Spleen (tissue), 11 donors: ENCODE measurements around the gene ADORA1. TPM values are rescaled to one million over a fixed set of nuclear protein-coding genes. Genes with fewer than 3 reads are reported as not detected.
A peak's percentile ranks its signal among the peaks of the same experiment; 100 is the strongest.

Source experiments
- DNase-seq: peaks from one replicate; pipeline ENCODE4 v3.0.0-alpha.2; 2020
- H3K27ac ChIP-seq, 8 donors: fragments of 200-600 bp; sonication (generic) in 7 of 8; 1 replicate in 4 of 8; 2 replicates in 4 of 8; pipeline versions ENCODE4 v1.5.0 to v1.8.0; 2016 to 2021; ENCODE audit warnings: inconsistent platforms in 4 of 8, mild to moderate bottlenecking in 4 of 8, moderate library complexity in 1 of 8
- H3K27me3 ChIP-seq, 7 donors: fragments of 200-600 bp; sonication (generic) in 6 of 7; replicated peaks in 1 of 7; 1 replicate in 4 of 7; 2 replicates in 3 of 7; pipeline versions ENCODE4 v1.5.0 to v1.8.0; 2016 to 2021; ENCODE audit warnings: inconsistent platforms in 3 of 7, mild to moderate bottlenecking in 1 of 7
- H3K36me3 ChIP-seq, 6 donors: fragments of 200-600 bp; sonication (generic) in 5 of 6; 1 replicate in 4 of 6; 2 replicates in 2 of 6; pipeline versions ENCODE4 v1.5.0 to v1.8.0; 2016 to 2021; ENCODE audit warnings: inconsistent platforms in 2 of 6
- H3K4me1 ChIP-seq, 6 donors: fragments of 200-600 bp; sonication (generic) in 5 of 6; 1 replicate in 3 of 6; 2 replicates in 3 of 6; pipeline versions ENCODE4 v1.5.0 to v1.8.0; 2016 to 2021; ENCODE audit warnings: inconsistent platforms in 3 of 6
- H3K4me3 ChIP-seq, 8 donors: fragments of 200-600 bp; sonication (generic) in 7 of 8; 1 replicate in 4 of 8; 2 replicates in 4 of 8; pipeline versions ENCODE4 v1.5.0 to v1.8.0; 2016 to 2021; ENCODE audit warnings: inconsistent platforms in 4 of 8, mild to moderate bottlenecking in 4 of 8, moderate library complexity in 2 of 8
- H3K9me3 ChIP-seq, 8 donors: fragments of 200-600 bp; sonication (generic) in 7 of 8; 1 replicate in 4 of 8; 2 replicates in 4 of 8; pipeline versions ENCODE4 v1.5.0 to v1.8.0; 2016 to 2021; ENCODE audit warnings: inconsistent platforms in 4 of 8
- POLR2A ChIP-seq, 3 donors: fragments of 450-650 bp; IDR thresholded peaks; one replicate each; pipeline ENCODE4 v1.5.1; 2017; ENCODE audit warnings: antibody characterized with exemption in 3 of 3, mild to moderate bottlenecking in 1 of 3
- POLR2AphosphoS5 ChIP-seq, 3 donors: sonication (generic); formaldehyde crosslinking; IDR thresholded peaks; one replicate each; pipeline ENCODE4 v1.5.1; 2017; ENCODE audit warnings: antibody characterized with exemption in 3 of 3
- WGBS, 5 donors: extraction: QIAGEN DNeasy Blood & Tissue Kit in 3 of 5; methylation state at CpG; one replicate each; pipeline versions ENCODE4 v1.1.5 to v1.1.7; 2013 to 2018; 5-methylcytosine and 5-hydroxymethylcytosine counted together
- intact Hi-C: fragments of 100-400 bp; cut with DNase I; formaldehyde crosslinking; loops from one replicate; pipeline ENCODE4 v1.15.0; 2023; ENCODE audit warnings: low total_unique reads
- polyA plus RNA-seq, 3 donors: library from polyadenylated mRNA; stranded (reverse); fragments of 200-250 nt; gene quantifications; one replicate each; pipeline ENCODE4 v1.2.1, GENCODE V29; 2013
- total RNA-seq, 7 donors: library from RNA; depleted of rRNA in 3 of 7; stranded (reverse); fragments of >200 nt in 3 of 7; fragmentation: NEBNext Ultra II Directional in 4 of 7; extraction: Animal tissue kit (Norgen Biotek cat#: 25700) in 4 of 7; gene quantifications; one replicate each; pipeline versions ENCODE4 v1.1.0 to v1.2.1, GENCODE V29; 2016 to 2021
- TF ChIP-seq, protein P1 (sequence below), 11 experiments: fragments of 200-600 bp in 7 of 11; fragments of 450-650 bp in 4 of 11; sonication (generic) in 4 of 11; IDR thresholded peaks in 8 of 11; conservative IDR thresholded peaks in 3 of 11; 1 replicate in 7 of 11; 2 replicates in 4 of 11; pipeline versions ENCODE4 v1.4.0 to v1.8.0; 2016 to 2021; ENCODE audit warnings: antibody characterized with exemption in 11 of 11, inconsistent platforms in 4 of 11, mild to moderate bottlenecking in 1 of 11
- donor health status: healthy with polysubstance abuse.
- donor health status: DM: no; HTN: no; CAD: no; lungs with moderate emphysema.
- donor health status: DM: no; HTN: no; CAD: no.
- donor health status: Bipolar disorder and iron deficiency.
- donor health status: healthy.
- donor health status: DM: no; HTN: no; CAD: no.
- donor health status: DM: yes; HTN: yes; CAD: no.

Gene ADORA1
- total and polyA plus RNA-seq, 10 donors: 0.37 to 13.5 (median 5.3) TPM

DNA sequence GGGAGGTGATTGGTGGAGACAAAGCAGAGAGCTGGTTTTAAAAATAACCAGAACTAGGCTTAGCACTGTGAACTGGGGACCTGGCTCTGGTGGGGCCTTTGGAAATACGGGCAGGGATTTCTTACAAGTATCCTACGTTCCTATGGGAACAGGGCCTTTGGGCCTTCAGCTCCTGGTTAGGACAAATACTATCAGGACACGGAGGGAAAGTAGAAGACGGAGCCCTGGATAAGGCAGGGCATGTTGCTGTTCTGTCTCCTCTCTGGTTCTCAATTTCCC lies 36.4 kb upstream of the ADORA1 start:
- Histone ChIP-seq H3K27ac (no peak overlapping the region), H3K4me3 (no peak overlapping the region), H3K36me3 (no peaks in the 10 kb centered on the region), H3K27me3 (peaks cover 0 to 26% (median 0%) of the 10 kb centered on the region in 7 donors), H3K9me3 (peaks cover 0 to 27% (median 23%) of the 10 kb centered on the region in 8 donors), H3K4me1 (no peaks in the 10 kb centered on the region)
- TF ChIP-seq, protein P1, sequence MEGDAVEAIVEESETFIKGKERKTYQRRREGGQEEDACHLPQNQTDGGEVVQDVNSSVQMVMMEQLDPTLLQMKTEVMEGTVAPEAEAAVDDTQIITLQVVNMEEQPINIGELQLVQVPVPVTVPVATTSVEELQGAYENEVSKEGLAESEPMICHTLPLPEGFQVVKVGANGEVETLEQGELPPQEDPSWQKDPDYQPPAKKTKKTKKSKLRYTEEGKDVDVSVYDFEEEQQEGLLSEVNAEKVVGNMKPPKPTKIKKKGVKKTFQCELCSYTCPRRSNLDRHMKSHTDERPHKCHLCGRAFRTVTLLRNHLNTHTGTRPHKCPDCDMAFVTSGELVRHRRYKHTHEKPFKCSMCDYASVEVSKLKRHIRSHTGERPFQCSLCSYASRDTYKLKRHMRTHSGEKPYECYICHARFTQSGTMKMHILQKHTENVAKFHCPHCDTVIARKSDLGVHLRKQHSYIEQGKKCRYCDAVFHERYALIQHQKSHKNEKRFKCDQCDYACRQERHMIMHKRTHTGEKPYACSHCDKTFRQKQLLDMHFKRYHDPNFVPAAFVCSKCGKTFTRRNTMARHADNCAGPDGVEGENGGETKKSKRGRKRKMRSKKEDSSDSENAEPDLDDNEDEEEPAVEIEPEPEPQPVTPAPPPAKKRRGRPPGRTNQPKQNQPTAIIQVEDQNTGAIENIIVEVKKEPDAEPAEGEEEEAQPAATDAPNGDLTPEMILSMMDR (IDR thresholded peaks at IDR 0.05 in 8 of 11, conservative IDR thresholded peaks at IDR 0.05 in 3 of 11): no peak
- WGBS, 5 donors: 67 to 96% (median 89%) methylated on average over 4 of the region's 4 CpGs
- intact Hi-C loops: no loop called here
- no peak for DNase-seq

DNA sequence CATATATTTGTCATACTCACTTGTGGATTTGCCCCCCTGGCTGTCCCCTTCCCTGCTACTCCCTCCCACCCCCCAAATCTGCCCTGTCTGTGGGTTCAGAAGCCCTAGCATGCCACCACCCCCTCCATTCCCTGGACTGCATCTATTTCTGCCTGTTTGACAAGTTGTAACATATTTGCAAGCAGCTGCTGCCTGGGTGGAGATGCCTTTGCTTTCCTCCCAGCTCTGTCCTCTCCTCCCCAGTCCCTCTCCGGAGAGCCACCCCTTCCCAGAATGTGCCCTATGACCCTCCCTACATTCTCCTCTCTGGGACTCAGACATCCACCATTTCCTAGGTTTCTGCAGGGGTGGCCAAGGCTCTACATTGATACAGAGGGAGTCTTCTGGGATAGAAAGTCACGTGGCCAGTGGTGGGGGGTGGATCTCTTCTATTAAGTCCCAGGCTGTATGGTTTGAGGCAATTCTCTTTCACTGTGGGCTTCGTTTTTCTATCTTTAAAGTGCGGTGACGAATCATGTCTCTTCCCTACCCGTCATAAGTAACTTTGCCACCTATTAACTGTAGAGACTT lies 35.7 kb upstream of the ADORA1 start:
- 70 to 80% (median 71%) methylated on average over 6 of the region's 6 CpGs for WGBS, 5 donors
- H3K27ac ChIP-seq: peak overlapping the region in 1 of 8 donors; percentile 9
- intact Hi-C loops: no loop called here
- peaks cover 0 to 29% (median 26%) of the 10 kb centered on the region in 8 donors for H3K9me3 ChIP-seq
- H3K36me3 ChIP-seq: no peaks in the 10 kb centered on the region
- TF ChIP-seq POLR2AphosphoS5 (IDR thresholded peaks at IDR 0.05): no peak
- TF ChIP-seq, protein P1 (IDR thresholded peaks at IDR 0.05 in 8 of 11, conservative IDR thresholded peaks at IDR 0.05 in 3 of 11): no peak
- TF ChIP-seq POLR2A (IDR thresholded peaks at IDR 0.05): no peak
- peaks cover 0 to 26% (median 0%) of the 10 kb centered on the region in 7 donors for H3K27me3 ChIP-seq
- no peak overlapping the region for H3K4me3 ChIP-seq
- H3K4me1 ChIP-seq: no peaks in the 10 kb centered on the region
- no peak for DNase-seq

DNA sequence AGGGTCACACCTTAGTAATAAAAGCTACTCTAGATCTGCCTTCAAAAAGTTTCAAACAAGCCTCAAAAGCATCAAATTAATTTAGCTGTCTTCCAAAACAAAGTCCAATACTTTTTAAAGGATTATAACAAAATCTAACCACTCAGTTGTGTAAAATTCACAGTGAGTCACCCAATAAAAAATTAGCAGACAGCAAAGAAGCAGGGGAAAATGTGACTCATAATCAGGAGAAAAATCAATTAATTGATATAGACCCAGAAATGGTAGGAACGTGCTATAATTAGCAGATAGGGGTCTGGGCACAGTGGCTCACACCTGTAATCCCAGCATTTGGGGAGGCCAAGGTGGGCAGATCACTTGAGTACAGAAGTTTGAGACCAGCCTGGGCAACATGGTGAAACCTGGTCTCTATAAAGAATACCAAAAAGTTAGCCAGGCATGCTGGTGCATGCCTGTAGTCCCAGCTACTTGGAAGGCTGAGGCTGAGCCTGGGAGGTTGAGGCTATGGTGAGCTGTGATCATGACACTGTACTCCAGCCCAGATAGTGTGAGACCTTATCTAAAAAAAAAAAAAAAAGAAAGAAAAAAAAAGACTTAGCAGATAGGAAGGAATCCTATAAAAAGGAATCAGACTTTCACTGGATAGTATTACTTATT lies 33.6 kb upstream of the ADORA1 start:
- DNase-seq: no peak
- intact Hi-C loops: no loop called here
- 66 to 91% (median 79%) methylated on average over 1 of the region's 1 CpG for WGBS, 5 donors

More for the DNA sequence above, 33.6 kb upstream of the ADORA1 start:
- Histone ChIP-seq H3K4me3 (no peak overlapping the region), H3K4me1 (no peaks in the 10 kb centered on the region), H3K27ac (no peak overlapping the region), H3K36me3 (no peaks in the 10 kb centered on the region), H3K9me3 (peaks cover 0 to 32% (median 26%) of the 10 kb centered on the region in 8 donors), H3K27me3 (peaks cover 0 to 26% (median 0%) of the 10 kb centered on the region in 7 donors)
- TF ChIP-seq, protein P1 (IDR thresholded peaks at IDR 0.05 in 8 of 11, conservative IDR thresholded peaks at IDR 0.05 in 3 of 11): no peak
- TF ChIP-seq POLR2A (IDR thresholded peaks at IDR 0.05) (no peak), POLR2AphosphoS5 (IDR thresholded peaks at IDR 0.05) (no peak)
